GM18858 (cell line): ENCODE data around the gene GLOD5.

ENCODE experiments used
- ATAC-seq: cut with Tn5 transposase; IDR thresholded peaks from one replicate; pipeline ENCODE4 v1.9.1; 2021; ENCODE audit not compliant: unreplicated experiment

Gene GLOD5

GRCh38 chrX:48761674-48762471 is at the start of gene GLOD5:
GLOD5 (plus strand) TSS chrX:48761747; CDS start chrX:48761791, 44 bp downstream.
- no peak for ATAC-seq

GRCh38 chrX:48711929-48712505 is 49.5 kb upstream of the GLOD5 start:
- no peak for ATAC-seq

DNA sequence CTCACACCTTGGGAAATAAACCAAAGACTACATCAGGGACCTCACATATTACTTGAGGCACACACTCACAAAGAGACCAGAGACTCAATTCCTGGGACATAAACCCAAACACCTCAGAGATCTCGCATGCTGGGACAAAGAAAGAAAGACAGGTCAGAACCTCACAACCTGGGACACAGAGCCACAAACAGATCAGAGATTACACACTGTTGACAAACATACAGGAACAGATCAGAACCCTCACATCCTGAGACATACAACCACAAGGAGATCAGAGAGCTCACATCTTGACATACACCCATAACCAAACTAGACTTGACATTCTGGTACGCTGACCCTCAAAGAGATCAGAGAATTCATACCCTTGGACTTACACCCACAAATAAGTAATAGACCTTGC is 47.7 kb upstream of the GLOD5 start:
- no peak for ATAC-seq

- no peak for ATAC-seq
These were observed 47.0 kb upstream of the GLOD5 start for GRCh38 chrX:48714573-48714972.

DNA sequence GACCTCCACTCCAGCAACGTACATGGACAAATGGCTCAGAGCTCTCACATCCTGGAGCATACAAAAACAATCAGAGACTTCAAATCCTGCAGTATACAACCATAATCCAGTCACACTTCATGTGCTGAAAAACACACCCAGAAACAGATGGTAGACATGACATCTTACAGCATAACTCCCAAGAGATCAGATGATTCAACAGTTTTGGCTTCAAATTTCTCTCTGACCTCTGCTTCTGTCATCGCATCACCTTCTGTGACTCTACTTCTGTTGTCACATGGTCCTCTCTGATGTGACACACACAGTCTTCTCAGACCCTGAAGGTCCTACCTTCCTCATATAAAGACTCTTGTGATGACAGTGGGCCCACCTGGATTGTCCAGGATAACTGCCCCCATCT is 46.5 kb upstream of the GLOD5 start:
- ATAC-seq, result no peak

GRCh38 chrX:48715876-48716502 is 45.6 kb upstream of the GLOD5 start:
- ATAC-seq, result no peak

DNA sequence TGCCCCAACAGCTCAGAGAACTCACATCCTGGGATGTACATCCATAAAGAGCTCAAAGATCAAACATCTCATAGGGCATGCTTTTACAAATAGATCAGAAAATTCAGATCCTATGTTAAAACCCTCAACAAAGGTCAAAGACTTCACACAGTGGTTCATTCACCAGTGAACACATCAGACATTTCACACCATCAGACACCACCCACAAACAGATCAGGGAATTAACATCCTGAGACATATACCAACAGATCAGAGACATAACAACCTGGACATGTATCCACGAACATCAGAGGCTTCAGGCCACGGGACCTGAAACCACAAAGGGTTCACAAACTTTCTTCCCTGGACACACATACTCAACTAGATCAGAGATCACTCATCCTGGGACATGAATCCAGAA is 41.6 kb upstream of the GLOD5 start:
- ATAC-seq, result no peak

GRCh38 chrX:48720577-48721250 is 40.8 kb upstream of the GLOD5 start:
- ATAC-seq, result no peak

- no peak for ATAC-seq
These were observed 39.6 kb upstream of the GLOD5 start for GRCh38 chrX:48721916-48722315.

GRCh38 chrX:48726596-48726995 is 35.0 kb upstream of the GLOD5 start:
- no peak for ATAC-seq

GRCh38 chrX:48728653-48729052 is 32.9 kb upstream of the GLOD5 start:
- no peak for ATAC-seq

DNA sequence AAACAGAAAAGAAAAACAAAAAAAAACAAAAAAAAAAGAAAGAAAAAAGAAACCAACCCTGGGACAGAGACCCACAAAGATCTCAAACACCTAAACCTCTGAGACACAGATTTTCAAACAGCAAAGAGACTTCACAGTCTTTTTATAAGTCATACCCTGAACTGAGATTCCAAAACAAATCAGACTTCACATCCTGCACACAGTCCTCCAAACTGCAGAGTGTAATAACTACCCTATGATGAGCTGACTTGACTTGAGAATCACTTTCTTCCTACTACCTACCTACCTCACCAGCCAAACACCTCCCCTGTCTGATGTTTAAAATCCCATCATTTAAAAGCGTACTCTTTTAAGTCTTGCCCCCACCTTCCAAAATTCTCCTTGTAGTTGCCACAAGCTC is 25.2 kb upstream of the GLOD5 start:
- ATAC-seq, result no peak

DNA sequence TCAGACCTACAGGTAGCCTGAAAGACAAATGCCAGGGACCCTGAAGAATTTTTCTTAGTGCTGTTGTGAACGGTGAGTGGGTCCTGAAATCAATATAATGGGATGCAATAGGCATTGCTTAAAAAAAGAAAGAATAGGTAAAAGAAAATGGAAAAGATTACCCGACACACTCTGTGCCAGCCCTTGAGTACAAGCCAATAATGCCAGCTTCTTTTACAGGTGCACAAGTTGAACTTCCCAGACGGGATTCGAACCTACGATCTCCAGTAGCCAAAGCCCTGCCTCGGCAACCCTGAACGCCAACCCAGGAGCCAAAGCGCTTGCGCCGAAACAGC is 24.7 kb upstream of the GLOD5 start:
- ATAC-seq, result no peak

- ATAC-seq, result peak; percentile 98
These were observed 24.2 kb upstream of the GLOD5 start for GRCh38 chrX:48737213-48737938.

GRCh38 chrX:48737940-48738339 is 23.6 kb upstream of the GLOD5 start:
- ATAC-seq, result no peak

DNA sequence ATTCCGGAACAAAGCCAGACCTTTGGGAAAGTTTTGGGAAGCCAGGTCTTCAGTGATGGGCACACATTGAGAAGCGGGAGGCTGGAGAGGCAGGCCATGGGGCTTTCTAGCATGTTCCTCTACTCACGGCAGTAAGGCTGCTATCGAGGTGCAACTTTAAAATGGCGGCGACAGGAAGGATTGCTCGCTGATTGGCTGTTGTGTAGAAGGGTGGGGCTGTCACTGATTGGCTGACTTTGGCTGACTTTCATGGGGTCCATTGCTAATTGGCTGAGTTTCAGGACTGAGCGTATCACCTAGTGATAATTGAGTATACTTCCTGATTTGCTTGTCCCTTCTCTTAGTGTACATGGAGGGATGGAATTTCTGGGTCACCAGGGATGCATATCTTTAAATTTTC is 19.7 kb upstream of the GLOD5 start:
- no peak for ATAC-seq

- no peak for ATAC-seq
These were observed 16.3 kb upstream of the GLOD5 start for GRCh38 chrX:48745222-48745621.

GRCh38 chrX:48747415-48748016 is 14.0 kb upstream of the GLOD5 start:
- no peak for ATAC-seq

DNA sequence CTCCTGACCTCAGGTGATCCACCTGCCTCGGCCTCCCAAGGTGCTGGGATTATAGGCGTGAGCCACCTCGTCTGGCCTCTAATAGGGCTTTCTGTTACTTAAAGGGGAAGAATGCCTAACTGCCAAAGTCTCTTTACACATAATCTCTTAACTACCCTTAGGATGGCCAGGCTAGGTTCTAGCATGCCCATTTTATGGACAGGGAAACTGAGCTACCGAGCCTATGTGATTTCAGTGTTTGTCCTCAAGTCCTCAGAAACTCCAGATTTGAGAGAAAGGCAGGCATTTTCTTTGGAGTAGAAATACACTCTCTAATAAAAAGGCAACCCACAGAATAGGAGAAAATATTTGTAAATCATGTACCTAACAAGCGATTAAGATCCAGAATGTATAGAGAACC is 12.4 kb upstream of the GLOD5 start:
- no peak for ATAC-seq

GRCh38 chrX:48751343-48751742 is 10.2 kb upstream of the GLOD5 start:
- ATAC-seq, result no peak

- no peak for ATAC-seq
These were observed 9.0 kb upstream of the GLOD5 start for GRCh38 chrX:48752498-48752897.
